ENCODE data around the gene FOXJ2.
A peak's percentile ranks its signal among the peaks of the same experiment; 100 is the strongest.

The FOXJ2 gene

DNA sequence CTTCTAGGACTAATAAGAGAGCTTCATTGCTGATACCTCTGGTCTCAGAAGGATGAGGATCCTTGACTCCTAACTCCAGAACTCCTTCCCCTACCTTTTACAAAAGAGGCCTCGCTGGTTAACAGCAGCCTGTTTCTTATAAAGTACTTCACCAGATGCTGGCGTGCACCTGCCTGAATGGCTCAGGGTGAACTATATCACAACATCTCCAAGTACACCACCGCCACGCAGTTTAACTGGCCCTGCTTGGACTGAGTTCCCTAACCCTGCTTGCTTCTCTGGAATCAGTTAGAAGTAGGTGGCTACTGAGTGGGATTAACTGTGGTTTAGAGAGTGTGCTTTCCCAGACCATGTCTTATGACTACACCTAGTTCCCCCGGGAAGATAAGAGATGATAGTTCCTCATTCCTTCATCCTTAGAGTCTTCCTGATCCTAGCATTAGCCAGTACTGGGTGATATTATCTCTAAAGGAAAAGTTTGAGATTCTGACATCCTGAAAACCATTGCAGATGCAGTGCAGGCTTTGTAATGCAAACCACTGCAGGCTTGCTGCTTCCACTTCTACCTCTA lies 3.0 kb downstream of the FOXJ2 start:
- no peak overlapping the region for H3K4me3 ChIP-seq (ENCODE audit: low read depth, low read length)
- TF ChIP-seq, protein P1, sequence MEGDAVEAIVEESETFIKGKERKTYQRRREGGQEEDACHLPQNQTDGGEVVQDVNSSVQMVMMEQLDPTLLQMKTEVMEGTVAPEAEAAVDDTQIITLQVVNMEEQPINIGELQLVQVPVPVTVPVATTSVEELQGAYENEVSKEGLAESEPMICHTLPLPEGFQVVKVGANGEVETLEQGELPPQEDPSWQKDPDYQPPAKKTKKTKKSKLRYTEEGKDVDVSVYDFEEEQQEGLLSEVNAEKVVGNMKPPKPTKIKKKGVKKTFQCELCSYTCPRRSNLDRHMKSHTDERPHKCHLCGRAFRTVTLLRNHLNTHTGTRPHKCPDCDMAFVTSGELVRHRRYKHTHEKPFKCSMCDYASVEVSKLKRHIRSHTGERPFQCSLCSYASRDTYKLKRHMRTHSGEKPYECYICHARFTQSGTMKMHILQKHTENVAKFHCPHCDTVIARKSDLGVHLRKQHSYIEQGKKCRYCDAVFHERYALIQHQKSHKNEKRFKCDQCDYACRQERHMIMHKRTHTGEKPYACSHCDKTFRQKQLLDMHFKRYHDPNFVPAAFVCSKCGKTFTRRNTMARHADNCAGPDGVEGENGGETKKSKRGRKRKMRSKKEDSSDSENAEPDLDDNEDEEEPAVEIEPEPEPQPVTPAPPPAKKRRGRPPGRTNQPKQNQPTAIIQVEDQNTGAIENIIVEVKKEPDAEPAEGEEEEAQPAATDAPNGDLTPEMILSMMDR (IDR thresholded peaks at IDR 0.05; ENCODE audit: low read depth, low read length): no peak
- TF ChIP-seq, protein P2, sequence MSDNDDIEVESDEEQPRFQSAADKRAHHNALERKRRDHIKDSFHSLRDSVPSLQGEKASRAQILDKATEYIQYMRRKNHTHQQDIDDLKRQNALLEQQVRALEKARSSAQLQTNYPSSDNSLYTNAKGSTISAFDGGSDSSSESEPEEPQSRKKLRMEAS (IDR thresholded peaks at IDR 0.05; ENCODE audit: low read depth, low read length): no peak
- TF ChIP-seq MYC (IDR thresholded peaks at IDR 0.05; ENCODE audit: low read depth, low read length) (no peak), POLR2A (IDR thresholded peaks at IDR 0.05; ENCODE audit: extremely low read depth, insufficient read length) (no peak)
- no peak for DNase-seq (ENCODE audit: low read depth)

DNA sequence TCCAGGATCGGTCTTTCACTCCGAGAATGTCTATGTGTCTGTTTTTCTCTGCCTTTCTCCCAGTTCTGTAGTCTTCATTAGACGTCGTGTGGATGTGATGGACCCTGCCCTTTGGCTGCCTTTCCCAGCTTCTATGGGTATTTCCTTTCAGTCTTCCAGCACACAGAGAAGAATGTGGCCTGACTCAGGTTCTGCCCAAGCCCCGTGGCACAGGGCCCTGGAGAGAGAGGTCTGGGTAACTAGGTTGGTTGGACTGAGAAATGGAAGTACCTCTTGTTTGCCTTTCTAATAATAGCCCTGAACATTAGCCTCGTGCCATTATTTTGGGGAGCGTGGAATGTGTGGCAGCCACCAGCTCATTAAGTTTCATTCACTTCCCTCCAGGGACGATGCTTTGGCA lies 3.8 kb downstream of the FOXJ2 start:
- no peak for TF ChIP-seq POLR2A (IDR thresholded peaks at IDR 0.05; ENCODE audit: extremely low read depth, insufficient read length)
- TF ChIP-seq, protein P1 (IDR thresholded peaks at IDR 0.05; ENCODE audit: low read depth, low read length): no peak
- TF ChIP-seq, protein P2 (IDR thresholded peaks at IDR 0.05; ENCODE audit: low read depth, low read length): no peak
- TF ChIP-seq MYC (IDR thresholded peaks at IDR 0.05; ENCODE audit: low read depth, low read length): no peak
- DNase-seq (ENCODE audit: low read depth): no peak
- no peak overlapping the region for H3K4me3 ChIP-seq (ENCODE audit: low read depth, low read length)

DNA sequence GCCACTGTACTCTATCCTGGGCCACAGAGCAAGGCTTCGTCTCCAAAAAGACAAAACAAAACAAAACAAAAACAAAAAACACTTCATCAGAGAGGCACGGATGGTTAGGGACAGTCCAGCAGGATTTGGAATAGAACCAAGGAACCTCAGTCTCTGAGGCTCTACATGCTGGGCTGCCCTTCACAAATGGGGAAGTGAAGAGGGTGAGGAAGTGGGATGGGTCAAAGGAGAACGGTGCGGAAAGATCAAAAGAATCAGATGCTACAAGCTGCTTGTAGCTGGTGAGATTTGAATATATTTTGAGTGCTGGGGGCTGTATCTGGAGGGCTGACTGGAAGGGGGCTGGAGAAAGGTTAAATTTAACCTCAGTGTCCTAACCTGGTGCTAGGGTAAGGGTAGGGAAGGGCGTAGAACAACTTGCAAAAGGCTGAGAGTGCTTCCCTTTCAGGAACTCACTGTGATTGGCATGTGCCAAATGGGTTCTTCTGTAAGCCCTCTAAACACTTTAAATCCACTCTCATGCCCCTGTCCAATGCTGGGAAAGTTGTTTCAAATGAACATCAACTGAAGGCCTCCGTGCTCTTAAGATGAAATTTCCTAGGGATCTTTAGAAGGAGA lies 4.6 kb downstream of the FOXJ2 start:
- peak; percentile 69 for DNase-seq (ENCODE audit: low read depth)
- no peak for TF ChIP-seq MYC (IDR thresholded peaks at IDR 0.05; ENCODE audit: low read depth, low read length)
- TF ChIP-seq, protein P1 (IDR thresholded peaks at IDR 0.05; ENCODE audit: low read depth, low read length): no peak
- TF ChIP-seq, protein P2 (IDR thresholded peaks at IDR 0.05; ENCODE audit: low read depth, low read length): no peak
- no peak overlapping the region for H3K4me3 ChIP-seq (ENCODE audit: low read depth, low read length)

DNA sequence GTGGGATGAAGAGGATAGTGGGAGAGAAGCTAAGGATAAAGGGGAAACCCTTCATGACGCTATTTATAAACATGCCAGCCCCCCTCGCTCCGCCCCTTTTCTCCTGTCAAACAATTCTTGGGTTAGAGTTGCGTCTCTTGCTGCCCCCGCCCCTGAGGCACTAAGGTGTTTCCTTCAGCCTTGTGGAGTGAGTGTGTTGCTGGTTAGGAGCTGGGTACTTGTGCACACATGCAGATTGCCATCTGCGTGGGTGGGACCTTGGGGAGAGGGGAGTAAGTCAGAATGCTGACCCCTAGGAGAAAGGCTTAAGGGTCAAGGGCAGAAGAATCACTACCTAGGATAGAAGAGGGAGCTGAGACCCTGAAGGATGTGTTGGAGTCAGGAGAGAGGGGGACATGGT lies 5.4 kb downstream of the FOXJ2 start:
- H3K4me3 ChIP-seq (ENCODE audit: low read depth, low read length): no peak overlapping the region
- no peak for DNase-seq (ENCODE audit: low read depth)
- TF ChIP-seq, protein P2 (IDR thresholded peaks at IDR 0.05; ENCODE audit: low read depth, low read length): no peak
- TF ChIP-seq MYC (IDR thresholded peaks at IDR 0.05; ENCODE audit: low read depth, low read length) (no peak), POLR2A (IDR thresholded peaks at IDR 0.05; ENCODE audit: extremely low read depth, insufficient read length) (no peak)
- TF ChIP-seq, protein P1 (IDR thresholded peaks at IDR 0.05; ENCODE audit: low read depth, low read length): no peak

DNA sequence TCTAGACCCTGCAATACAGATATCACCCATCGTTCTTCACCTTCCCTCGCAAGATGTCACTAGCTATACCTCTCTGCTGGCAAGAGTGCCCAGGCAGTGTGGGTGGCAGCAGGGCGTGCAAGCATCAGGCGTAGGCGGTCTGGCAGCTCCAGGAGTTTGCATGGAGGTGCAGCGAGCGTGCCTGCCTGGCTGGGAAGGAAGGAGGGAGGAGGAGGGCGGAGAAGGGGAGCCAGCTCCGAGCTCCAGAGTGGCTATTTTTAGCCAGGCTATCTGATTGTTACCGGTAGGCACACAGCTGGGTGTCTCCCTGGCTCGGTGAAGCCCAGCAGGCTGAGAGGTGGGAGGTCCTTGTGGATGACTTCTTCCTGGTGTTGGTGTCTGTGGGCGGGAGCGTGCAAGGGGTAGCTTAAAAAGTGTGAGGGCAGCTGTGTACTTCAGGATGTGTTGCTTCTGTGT lies 6.2 kb downstream of the FOXJ2 start:
- TF ChIP-seq, protein P1 (IDR thresholded peaks at IDR 0.05; ENCODE audit: low read depth, low read length): no peak
- TF ChIP-seq, protein P2 (IDR thresholded peaks at IDR 0.05; ENCODE audit: low read depth, low read length): no peak
- TF ChIP-seq POLR2A (IDR thresholded peaks at IDR 0.05; ENCODE audit: extremely low read depth, insufficient read length) (no peak), MYC (IDR thresholded peaks at IDR 0.05; ENCODE audit: low read depth, low read length) (no peak)
- DNase-seq (ENCODE audit: low read depth): peak; percentile 42
- no peak overlapping the region for H3K4me3 ChIP-seq (ENCODE audit: low read depth, low read length)

All from NB4 (cell line).